GM12878 (cell line): ENCODE data around the gene CCER1. TPM values are rescaled to one million over a fixed set of nuclear protein-coding genes. Genes with fewer than 3 reads are reported as not detected.

Source experiments
- ATAC-seq: fragments of 200-7000 bp; cut with Tn5 transposase; 3 replicates; pipeline ENCODE4 v1.9.1; 2020; ENCODE audit warnings: mild to moderate bottlenecking, moderate library complexity
- BruUV-seq: library from RNA; stranded (reverse); fragments of 400-500 nt; replicated peaks from 2 replicates; lab custom pipeline; 2021; lab: Mats Ljungman, UMichigan
- CTCF ChIA-PET: fragments of 300-600 bp; sonication (Branson Sonifier 250); formaldehyde crosslinking; extraction: SDS; loops from one replicate; lab custom pipeline; 2021; ENCODE audit warnings: inconsistent platforms; lab: Yijun Ruan, JAX
- POLR2A ChIA-PET: fragments of 350-600 bp; formaldehyde crosslinking; extraction: SDS; loops from one replicate; lab custom pipeline; 2021; ENCODE audit warnings: inconsistent platforms; lab: Charles Lee
- RAD21 ChIA-PET: fragments of 300-600 bp; sonication (Branson Sonifier 250); formaldehyde crosslinking; loops from one replicate; lab custom pipeline; 2023; ENCODE audit warnings: antibody characterized with exemption; ENCODE audit not compliant: unreplicated experiment; lab: Charles Lee
- SMC1A ChIA-PET: fragments of 300-600 bp; sonication (Branson Sonifier 250); formaldehyde crosslinking; loops from one replicate; lab custom pipeline; 2023; ENCODE audit not compliant: unreplicated experiment, uncharacterized antibody; lab: Charles Lee
- DNase-seq: peaks from one replicate; pipeline ENCODE4 v3.0.0-alpha.2; 2011; ENCODE audit warnings: low read depth, low spot score
- FAIRE-seq: peaks from 3 replicates; lab custom pipeline; 2011; peaks lifted over from hg19 to GRCh38; lab: Jason Lieb, UNC
- H2AFZ ChIP-seq: 2 replicates; pipeline ENCODE4 v1.6.0; 2011; ENCODE audit warnings: low read depth, low read length, control low read depth; ENCODE audit not compliant: control insufficient read depth
- H3K27ac ChIP-seq: 2 replicates; pipeline ENCODE4 v1.5.1; 2011; ENCODE audit warnings: control low read depth; ENCODE audit not compliant: control insufficient read depth, insufficient read depth
- H3K27me3 ChIP-seq, 2 experiments: replicated peaks in 1 of 2; 2 replicates each; pipeline versions ENCODE4 v1.6.0 to v1.6.1; 2011; ENCODE audit warnings: low read length in 1 of 2; ENCODE audit not compliant: control insufficient read depth in 2 of 2, insufficient read depth in 2 of 2
- H3K36me3 ChIP-seq, 2 experiments: 2 replicates each; pipeline ENCODE4 v1.5.1; 2011; ENCODE audit warnings: low read length in 1 of 2; ENCODE audit not compliant: control insufficient read depth in 2 of 2, insufficient read depth in 2 of 2
- H3K4me1 ChIP-seq: 2 replicates; pipeline ENCODE4 v1.6.1; 2011; ENCODE audit warnings: mild to moderate bottlenecking, low read length, moderate library complexity, mixed read lengths; ENCODE audit not compliant: control insufficient read depth, insufficient read depth
- H3K4me2 ChIP-seq: 2 replicates; pipeline ENCODE4 v1.6.0; 2011; ENCODE audit warnings: control low read depth; ENCODE audit not compliant: control insufficient read depth, insufficient read depth
- H3K4me3 ChIP-seq: fragments of 200-600 bp; sonication (generic); 2 replicates; pipeline ENCODE4 v1.5.1; 2016
- H3K79me2 ChIP-seq: 2 replicates; pipeline ENCODE4 v1.6.0; 2011; ENCODE audit warnings: low read length; ENCODE audit not compliant: control insufficient read depth, insufficient read depth
- H3K9ac ChIP-seq: 2 replicates; pipeline ENCODE4 v1.8.0; 2011; ENCODE audit warnings: low read length, control low read depth, mixed read lengths; ENCODE audit not compliant: control insufficient read depth, insufficient read depth
- H3K9me3 ChIP-seq: replicated peaks from 3 replicates; pipeline ENCODE4 v1.5.1; 2011; ENCODE audit warnings: mild to moderate bottlenecking, low read length; ENCODE audit not compliant: control insufficient read depth, insufficient read depth
- H4K20me1 ChIP-seq: 2 replicates; pipeline ENCODE4 v1.6.0; 2011; ENCODE audit not compliant: control insufficient read depth, insufficient read depth
- CTCF ChIP-seq, 3 experiments: IDR thresholded peaks in 2 of 3; conservative IDR thresholded peaks in 1 of 3; 2 replicates each; pipeline ENCODE4 v1.5.1; 2011; ENCODE audit warnings: low read depth in 3 of 3, low read length in 3 of 3, mild to moderate bottlenecking in 3 of 3, control low read depth in 2 of 3, moderate library complexity in 2 of 3, inconsistent platforms in 1 of 3, mixed read lengths in 1 of 3; ENCODE audit not compliant: control insufficient read depth in 2 of 3, insufficient read depth in 1 of 3; ENCODE audit errors: extremely low read depth in 1 of 3
- DPF2 ChIP-seq: fragments of 450-650 bp; IDR thresholded peaks from 2 replicates; pipeline ENCODE4 v1.6.1; 2017; ENCODE audit warnings: mild to moderate bottlenecking
- PRDM15 ChIP-seq: fragments of 450-650 bp; formaldehyde crosslinking; IDR thresholded peaks from 2 replicates; pipeline ENCODE4 v1.4.0; 2020; ENCODE audit warnings: mild to moderate bottlenecking, moderate library complexity
- RBBP5 ChIP-seq: fragments of 200-600 bp; sonication (generic); conservative IDR thresholded peaks from 2 replicates; pipeline ENCODE4 v1.6.1; 2016
- RCOR1 ChIP-seq: conservative IDR thresholded peaks from 2 replicates; pipeline ENCODE4 v1.6.1; 2012; ENCODE audit warnings: low read depth, low read length, improper control_type of control experiment
- SRF ChIP-seq, 2 experiments: IDR thresholded peaks; 2 replicates each; pipeline ENCODE4 v1.6.1; 2011; ENCODE audit warnings: low read depth in 2 of 2, low read length in 2 of 2, mild to moderate bottlenecking in 1 of 2, moderate library complexity in 1 of 2
- USF2 ChIP-seq: IDR thresholded peaks from 2 replicates; pipeline ENCODE4 v1.6.1; 2011; ENCODE audit warnings: low read depth, low read length, improper control_type of control experiment, borderline replicate concordance
- WGBS: methylation state at CpG from one replicate; pipeline ENCODE4 v1.1.6; 2016; ENCODE audit warnings: low lambda C conversion rate; ENCODE audit not compliant: insufficient replicate concordance, insufficient coverage; ENCODE audit errors: missing lambda C conversion rate; 5-methylcytosine and 5-hydroxymethylcytosine counted together
- in situ Hi-C: fragments of 300-500 bp; cut with MboI; formaldehyde crosslinking; loops from 9 replicates; pipeline ENCODE4 v1.14.3; 2018; ENCODE audit warnings: mixed read lengths
- intact Hi-C: fragments of 100-400 bp; cut with micrococcal nuclease; formaldehyde crosslinking; loops from one replicate; pipeline ENCODE4 v1.14.2; 2022; ENCODE audit not compliant: unreplicated experiment
- polyA plus RNA-seq, 11 experiments: library from polyadenylated mRNA; depleted of rRNA in 4 of 11; unstranded in 6 of 11; stranded (reverse) in 5 of 11; fragments of >200 nt; fragmentation: Nextera tagmentation in 4 of 11; fragmentation: Illumina TruSeq in 1 of 11; extraction: Ambion mirVana in 4 of 11; extraction: Trizol in 1 of 11; gene quantifications; 1 replicate in 1 of 11; 2 replicates in 10 of 11; pipeline versions ENCODE4 v1.2.1 to v1.2.3, GENCODE V29; 2011 to 2016; ENCODE audit warnings: inconsistent platforms in 2 of 11, missing spikeins in 2 of 11, low read depth in 1 of 11
- total RNA-seq, 4 experiments: library from RNA; depleted of rRNA in 3 of 4; stranded (reverse); fragments of >200 nt in 3 of 4; fragmentation: Illumina TruSeq in 1 of 4; extraction: Trizol in 1 of 4; gene quantifications; 2 replicates each; pipeline versions ENCODE4 v1.2.1 to v1.2.3, GENCODE V29; 2013 to 2021

CCER1 gene
- total and polyA plus RNA-seq, 10 of the 15 experiments (the other 5 are each of a cell fraction or from before 2014, with no cell fraction given) = 0.01 TPM; not detected in 9

- H4K20me1 ChIP-seq = no peaks in the 10 kb centered on the region
- POLR2A ChIA-PET = no interaction called here
- CTCF ChIA-PET = interaction anchor here (1.1 to 3.1 kb wide), 4 partner anchors 10 to 121 kb away, joined by 3 to 12 read pairs (median 7); no protein-coding TSS in a partner anchor
- intact Hi-C loops = no loop called here
- H3K9ac ChIP-seq = no peak overlapping the region
- no peak overlapping the region for H2AFZ ChIP-seq
- FAIRE-seq (no peak), DNase-seq (no peak), ATAC-seq (peak; percentile 63; the same call in 2 of the 3 replicates)
- H3K9me3 ChIP-seq = no peaks in the 10 kb centered on the region
- TF ChIP-seq SRF (IDR thresholded peaks at IDR 0.05; ENCODE audit: low read depth in 2 of 2, low read length in 2 of 2) (no peak), PRDM15 (CRISPR knock-in tag) (no peak), RCOR1 (no peak), CTCF (IDR thresholded peaks at IDR 0.05 in 2 of 3, conservative IDR thresholded peaks at IDR 0.05 in 1 of 3; ENCODE audit: control insufficient read depth in 2 of 3, extremely low read depth in 1 of 3, insufficient read depth in 1 of 3, low read depth in 3 of 3, low read length in 3 of 3) (peak in 1 of 3 experiments; percentile 27; a peak in 1 of 6 replicates), RBBP5 (no peak), USF2 (no peak), DPF2 (no peak)
- H3K4me1 ChIP-seq = no peaks in the 10 kb centered on the region
- no peak overlapping the region for H3K27ac ChIP-seq
- H3K4me3 ChIP-seq = no peak overlapping the region
- H3K4me2 ChIP-seq = no peak overlapping the region
- SMC1A ChIA-PET = no interaction called here
- WGBS = 7% methylated on average over 1 of the region's 1 CpG
- in situ Hi-C loops = loop anchor here (10.0 kb wide), 1 partner anchor 337 kb away; no protein-coding TSS in a partner anchor
- H3K36me3 ChIP-seq = no peaks in the 10 kb centered on the region
- RAD21 ChIA-PET = interaction anchor here (1.2 kb wide), 1 partner anchor 122 kb away, joined by 3 read pairs; no protein-coding TSS in a partner anchor
- H3K27me3 ChIP-seq = no peaks in the 10 kb centered on the region
- BruUV-seq = no TSS peak
- no peaks in the 10 kb centered on the region for H3K79me2 ChIP-seq
Measured at GRCh38 chr12:90987520-90987919, 32.5 kb upstream of the CCER1 start.
